GM19193 (cell line): ENCODE results near the gene UBL7.

Experiments used
- POLR2A ChIP-seq: IDR thresholded peaks from 4 replicates; pipeline ENCODE4 v1.6.1; 2011; ENCODE audit not compliant: insufficient read depth, insufficient read length; ENCODE audit errors: extremely low read depth

UBL7 gene

GRCh38 chr15:74470631-74471395 lies 9.9 kb upstream of the UBL7 start:
- TF ChIP-seq POLR2A = no peak

- no peak for TF ChIP-seq POLR2A
Measured at GRCh38 chr15:74468341-74469032, 7.5 kb upstream of the UBL7 start.

- TF ChIP-seq POLR2A = no peak
Measured at GRCh38 chr15:74466570-74466969, 5.6 kb upstream of the UBL7 start.

GRCh38 chr15:74464897-74465296 lies 3.9 kb upstream of the UBL7 start:
- no peak for TF ChIP-seq POLR2A

- TF ChIP-seq POLR2A = no peak
Measured at GRCh38 chr15:74464216-74464615, 3.3 kb upstream of the UBL7 start.

- no peak for TF ChIP-seq POLR2A
Measured at GRCh38 chr15:74463634-74464033, 2.7 kb upstream of the UBL7 start.

- TF ChIP-seq POLR2A = no peak
Measured at GRCh38 chr15:74461847-74462511, 1.0 kb upstream of the UBL7 start.

GRCh38 chr15:74460298-74460697 lies 662 bp downstream of the UBL7 start:
- no peak for TF ChIP-seq POLR2A

- no peak for TF ChIP-seq POLR2A
Measured at GRCh38 chr15:74458473-74458872, 2.5 kb downstream of the UBL7 start.

- no peak for TF ChIP-seq POLR2A
Measured at GRCh38 chr15:74454764-74455500, 6.0 kb downstream of the UBL7 start.

GRCh38 chr15:74453925-74454763 lies 6.8 kb downstream of the UBL7 start:
- TF ChIP-seq POLR2A = no peak

- no peak for TF ChIP-seq POLR2A
Measured at GRCh38 chr15:74451861-74452835, 8.8 kb downstream of the UBL7 start.

- TF ChIP-seq POLR2A = no peak
Measured at GRCh38 chr15:74451322-74451721, 9.6 kb downstream of the UBL7 start.
